Stimulated activated CD4-positive, alpha-beta T cell treated with anti-CD3 and anti-CD28 coated beads, Interleukin-15, amount 100 ng/mL, for 24 hours (primary cell): ENCODE data around the gene NNT.
"Not testable (repeated sequence)": the region's sequence is repeated elsewhere in the genome, so short reads cannot be mapped to it uniquely, and the experiment has no call there.

ENCODE experiments used
- DNase-seq: peaks from one replicate; pipeline ENCODE4 v3.0.0-alpha.2; 2020

NNT gene

DNA sequence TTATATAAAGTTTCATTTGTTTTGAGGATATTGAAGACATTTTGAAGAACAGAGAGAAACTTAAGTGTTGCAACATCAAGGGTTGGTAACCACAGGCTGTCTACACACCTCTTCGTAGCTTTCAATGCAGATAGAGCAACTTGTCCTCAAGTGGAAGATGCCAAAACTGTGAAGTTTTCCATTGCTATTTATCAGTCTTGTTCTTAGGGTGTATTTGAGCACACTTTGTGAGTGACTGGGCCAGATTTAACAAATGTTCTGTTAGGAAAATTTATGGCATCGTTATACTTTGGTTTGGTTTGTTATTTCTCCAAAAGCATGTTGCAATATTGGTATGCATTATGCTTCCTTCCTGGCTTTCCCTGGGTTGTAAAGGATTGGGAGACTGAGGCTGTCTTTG lies 31.6 kb downstream of the NNT start:
- no peak for DNase-seq

- no peak for DNase-seq
These were observed 32.4 kb downstream of the NNT start for GRCh38 chr5:43635374-43635773.

- no peak for DNase-seq
These were observed 33.1 kb downstream of the NNT start for GRCh38 chr5:43636076-43636475.

- DNase-seq = no peak
These were observed 34.4 kb downstream of the NNT start for GRCh38 chr5:43637416-43637815.

GRCh38 chr5:43638107-43638506 lies 35.1 kb downstream of the NNT start:
- DNase-seq = no peak

DNA sequence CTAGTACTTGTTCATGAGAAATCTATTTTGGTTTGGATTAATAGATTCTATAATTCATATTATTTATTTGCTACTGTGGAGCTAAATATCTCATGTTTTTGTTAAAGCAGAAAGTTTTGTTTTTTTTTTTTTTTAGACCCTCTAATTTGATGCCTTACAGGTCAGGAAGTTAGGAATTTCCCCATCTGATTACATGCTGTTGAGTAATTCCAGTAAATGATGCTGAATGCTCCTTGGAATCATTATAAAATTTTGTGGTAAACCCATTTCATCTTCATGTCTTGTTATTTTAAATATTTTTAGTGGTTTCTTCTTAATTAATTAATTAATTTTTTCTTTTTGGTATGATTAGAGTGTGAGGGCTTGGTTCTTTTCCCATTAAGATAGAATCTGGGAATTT lies 35.6 kb downstream of the NNT start:
- no peak for DNase-seq

GRCh38 chr5:43639566-43639965 lies 36.6 kb downstream of the NNT start:
- no peak for DNase-seq

DNA sequence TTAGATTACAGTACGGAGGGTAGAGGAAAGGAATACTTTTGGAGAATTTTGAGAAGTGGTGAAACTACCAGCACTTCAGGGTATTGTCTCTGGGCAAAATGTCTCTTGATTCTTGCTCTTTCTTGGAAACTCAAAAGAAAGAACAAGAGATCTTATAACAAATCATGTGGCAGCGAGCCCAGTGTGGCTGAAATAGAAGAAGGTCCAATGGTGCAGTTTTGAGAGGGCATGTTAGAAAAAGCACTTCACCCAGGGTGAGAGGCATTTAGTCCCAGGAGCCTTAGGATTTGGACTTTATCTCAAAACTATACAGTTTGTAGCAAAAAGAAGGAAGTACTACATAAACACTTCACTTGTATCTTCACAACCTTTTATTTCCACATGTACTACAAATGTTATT lies 39.4 kb downstream of the NNT start:
- DNase-seq = no peak

DNA sequence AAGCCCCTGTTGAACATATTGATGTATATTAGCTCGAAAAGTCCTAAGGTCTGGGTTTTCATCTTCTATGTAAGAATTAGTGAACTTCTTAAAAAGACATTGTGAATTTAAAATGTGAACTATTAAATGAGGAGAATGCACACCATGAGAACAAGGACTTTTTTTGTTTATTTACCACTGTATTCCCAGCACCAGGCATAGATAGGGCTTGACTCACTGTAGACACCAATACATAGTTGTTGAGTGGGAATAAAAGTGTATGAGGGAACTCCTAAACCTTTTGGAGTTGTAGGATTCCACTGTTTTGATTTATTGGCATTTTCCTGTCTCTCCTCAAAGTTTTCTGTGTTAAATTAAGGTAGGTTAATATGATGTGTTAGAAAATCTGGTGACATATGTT lies 40.3 kb downstream of the NNT start:
- DNase-seq = no peak

- no peak for DNase-seq
These were observed 40.8 kb downstream of the NNT start for GRCh38 chr5:43643750-43644149.

DNA sequence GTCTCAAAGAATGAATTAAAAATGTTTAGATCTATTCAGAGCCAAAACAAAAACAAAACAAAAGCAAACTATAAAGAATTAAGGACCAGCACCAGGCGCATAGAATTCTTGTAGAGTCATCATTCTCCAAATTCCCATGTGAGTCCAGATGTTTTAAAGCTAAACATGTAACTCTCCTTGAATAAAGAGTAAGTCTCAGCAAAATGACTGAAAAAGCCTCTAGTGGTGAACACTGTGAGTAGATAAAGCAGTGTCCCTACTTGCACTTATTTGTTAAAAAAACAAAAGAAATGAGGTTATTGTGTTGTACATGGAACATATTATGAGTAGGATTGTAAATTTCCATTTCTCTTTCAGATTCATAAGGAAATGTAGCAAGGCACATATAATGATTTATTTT lies 44.0 kb downstream of the NNT start:
- DNase-seq = no peak

DNA sequence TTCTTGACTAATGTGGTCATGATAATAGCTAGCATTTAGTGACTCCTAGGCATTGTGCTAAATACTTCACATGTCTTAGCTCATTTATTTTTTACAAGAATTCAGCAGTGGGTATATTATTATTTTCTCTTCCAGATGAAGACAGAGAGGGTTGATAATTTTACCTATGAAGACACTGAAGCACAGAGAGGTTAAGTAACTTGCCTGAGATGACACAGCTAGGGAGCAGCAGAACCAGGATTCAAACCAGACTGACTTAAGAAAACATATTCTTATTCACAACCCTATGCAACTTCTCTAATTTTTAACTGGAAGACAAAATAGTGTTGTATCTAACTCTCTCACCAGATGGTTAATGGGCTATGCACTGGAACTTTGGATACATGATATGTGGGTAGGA lies 44.8 kb downstream of the NNT start:
- no peak for DNase-seq

GRCh38 chr5:43648499-43649124 lies 45.6 kb downstream of the NNT start:
- DNase-seq = no peak

- no peak for DNase-seq
These were observed 46.3 kb downstream of the NNT start for GRCh38 chr5:43649256-43649655.

DNA sequence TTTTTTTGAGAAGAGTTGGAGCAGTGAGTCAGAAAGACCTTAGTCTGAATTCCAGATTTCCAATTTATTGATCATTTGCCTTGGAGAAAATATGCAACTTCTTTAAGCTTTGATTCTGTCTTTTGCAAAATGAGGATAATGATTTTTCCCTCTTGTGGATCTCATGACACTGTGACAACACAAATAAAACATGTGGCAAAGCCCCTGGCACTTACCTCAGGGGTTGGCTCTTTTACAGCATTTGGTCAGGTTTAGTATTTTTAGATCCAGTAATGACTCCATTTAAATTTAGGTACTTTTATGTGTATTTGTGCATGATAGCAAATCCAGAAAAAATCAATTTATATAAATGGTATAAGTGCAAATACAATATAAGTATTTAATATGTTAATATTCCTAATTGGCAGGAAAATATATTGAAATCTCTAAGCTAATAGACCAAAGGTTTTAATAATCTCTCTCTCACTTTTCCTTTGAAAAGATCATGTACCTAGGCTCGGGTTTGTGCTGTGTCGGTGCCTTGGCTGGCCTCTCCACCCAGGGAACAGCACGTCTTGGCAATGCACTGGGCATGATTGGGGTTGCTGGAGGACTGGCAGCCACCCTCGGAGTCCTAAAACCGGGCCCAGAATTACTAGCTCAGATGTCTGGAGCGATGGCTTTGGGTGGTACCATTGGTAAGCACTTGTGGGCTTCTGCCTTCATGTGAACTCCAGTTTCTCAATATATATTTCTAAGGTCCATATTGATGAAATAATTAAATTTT lies 49.7 kb downstream of the NNT start:
- no peak for DNase-seq

DNA sequence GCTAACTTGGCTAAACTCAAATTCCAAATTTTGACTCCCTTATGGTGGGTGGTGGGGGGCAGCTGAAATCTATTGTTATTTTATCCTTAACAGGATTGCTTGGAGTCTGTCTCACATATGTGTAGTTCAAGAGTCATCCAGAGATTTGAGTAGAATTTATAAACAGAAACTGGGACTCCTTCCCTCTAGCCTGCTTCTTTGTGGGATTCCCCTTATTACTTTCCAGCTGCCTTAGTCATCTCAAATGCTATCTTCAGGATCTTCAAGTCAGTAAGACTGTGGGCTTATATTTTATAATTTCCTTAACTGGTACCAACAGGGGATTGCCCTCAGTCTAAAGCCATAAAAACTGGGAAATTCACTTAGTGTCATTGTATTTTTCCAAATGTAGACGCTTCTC lies 55.5 kb downstream of the NNT start:
- no peak for DNase-seq

- DNase-seq = no peak
These were observed 56.1 kb downstream of the NNT start for GRCh38 chr5:43659075-43659474.

GRCh38 chr5:43661102-43661501 lies 58.1 kb downstream of the NNT start:
- DNase-seq = peak; percentile 39

- no peak for DNase-seq
These were observed 60.9 kb downstream of the NNT start for GRCh38 chr5:43663916-43664315.

- DNase-seq = no peak
These were observed 61.6 kb downstream of the NNT start for GRCh38 chr5:43664501-43665040.

DNA sequence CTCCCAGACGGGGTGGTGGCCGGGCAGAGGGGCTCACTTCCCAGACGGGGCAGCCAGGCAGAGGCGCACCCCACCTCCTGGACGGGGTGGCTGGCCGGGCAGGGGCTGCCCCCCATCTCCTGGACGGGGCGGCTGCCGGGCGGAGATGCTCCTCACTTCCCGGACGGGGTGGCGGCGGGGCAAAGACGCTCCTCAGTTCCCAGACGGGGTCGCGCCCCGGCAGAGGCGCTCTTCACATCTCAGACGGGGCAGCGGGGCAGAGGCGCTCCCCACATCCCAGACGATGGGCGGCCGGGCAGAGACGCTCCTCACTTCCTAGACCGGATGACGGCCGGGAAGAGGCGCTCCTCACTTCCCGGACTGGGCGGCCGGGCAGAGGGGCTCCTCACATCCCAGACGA lies 62.8 kb downstream of the NNT start:
- DNase-seq = not testable (repeated sequence)

GRCh38 chr5:43666728-43667127 lies 63.7 kb downstream of the NNT start:
- DNase-seq = not testable (repeated sequence)

DNA sequence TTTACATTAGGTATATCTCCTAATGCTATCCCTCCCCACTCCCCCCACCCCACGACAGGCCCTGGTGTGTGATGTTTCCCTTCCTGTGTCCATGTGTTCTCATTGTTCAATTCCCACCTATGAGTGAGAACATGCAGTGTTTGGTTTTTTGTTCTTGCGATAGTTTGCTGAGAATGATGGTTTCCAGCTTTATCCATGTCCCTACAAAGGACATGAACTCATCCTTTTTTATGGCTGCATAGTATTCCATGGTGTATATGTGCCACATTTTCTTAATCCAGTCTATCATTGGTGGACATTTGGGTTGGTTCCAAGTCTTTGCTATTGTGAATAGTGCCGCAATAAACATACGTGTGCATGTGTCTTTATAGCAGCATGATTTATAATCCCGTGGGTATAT lies 64.4 kb downstream of the NNT start:
- DNase-seq = not testable (repeated sequence)

DNA sequence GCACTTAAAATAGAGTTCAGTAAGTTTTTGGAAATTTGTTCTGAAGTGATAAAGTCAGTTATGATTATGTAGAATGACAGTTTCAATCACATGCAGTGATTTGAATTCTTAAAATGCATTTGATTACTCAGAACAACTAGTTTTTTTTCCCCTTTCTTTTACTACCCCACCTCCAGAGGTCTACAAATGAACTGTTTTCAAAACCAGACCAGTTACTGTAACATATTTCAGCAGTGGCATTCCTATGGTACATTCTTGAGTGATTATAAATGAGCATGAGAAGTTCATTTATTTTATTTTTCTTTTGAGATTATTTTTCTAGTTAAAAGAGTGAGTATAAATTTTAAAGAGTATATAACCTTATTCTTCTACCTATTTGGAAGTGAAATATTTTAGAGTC lies 71.6 kb downstream of the NNT start:
- no peak for DNase-seq

DNA sequence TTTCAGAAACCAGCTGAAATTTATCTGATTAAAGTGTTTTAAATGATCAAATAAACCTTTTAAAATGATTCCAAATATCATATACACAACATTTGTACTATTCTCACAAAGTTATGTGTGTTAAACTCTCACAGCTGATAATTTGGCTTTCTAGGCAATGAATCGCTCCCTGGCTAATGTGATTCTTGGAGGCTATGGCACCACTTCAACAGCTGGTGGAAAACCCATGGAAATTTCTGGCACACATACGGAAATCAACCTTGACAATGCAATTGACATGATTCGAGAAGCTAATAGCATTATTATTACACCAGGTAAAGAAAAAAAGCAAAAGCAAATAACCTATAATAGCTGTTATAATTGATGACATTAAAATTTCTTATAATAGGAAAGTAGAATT lies 72.4 kb downstream of the NNT start:
- DNase-seq = no peak
